Smooth muscle cell (in vitro differentiated cells): ENCODE measurements around the gene ZNF133. TPM values are rescaled to one million over a fixed set of nuclear protein-coding genes. Genes with fewer than 3 reads are reported as not detected.

Experiments
- DNase-seq: peaks from one replicate; lab custom pipeline; 2025; ENCODE audit not compliant: unreplicated experiment; lab: John Stamatoyannopoulos, UW
- H2AFZ ChIP-seq: fragments of 200-600 bp; sonication (generic); 2 replicates; pipeline ENCODE4 v1.6.0; 2016; ENCODE audit warnings: antibody characterized with exemption, low read depth, mild to moderate bottlenecking
- H3F3A ChIP-seq: fragments of 200-600 bp; sonication (generic); 2 replicates; pipeline ENCODE4 v1.6.0; 2017; ENCODE audit warnings: antibody characterized with exemption, low read depth
- H3K27ac ChIP-seq: fragments of 200-600 bp; sonication (generic); 2 replicates; pipeline ENCODE4 v1.5.1; 2016; ENCODE audit warnings: low read depth, mild to moderate bottlenecking
- H3K27me3 ChIP-seq: fragments of 200-600 bp; sonication (generic); 2 replicates; pipeline ENCODE4 v1.6.1; 2016; ENCODE audit warnings: low read depth, mild to moderate bottlenecking
- H3K36me3 ChIP-seq: fragments of 200-600 bp; sonication (generic); 2 replicates; pipeline ENCODE4 v1.5.1; 2016; ENCODE audit warnings: low read depth
- H3K4me1 ChIP-seq: fragments of 200-600 bp; sonication (generic); 2 replicates; pipeline ENCODE4 v1.5.1; 2016; ENCODE audit warnings: low read depth
- H3K4me2 ChIP-seq: fragments of 200-600 bp; sonication (generic); 2 replicates; pipeline ENCODE4 v1.6.0; 2016; ENCODE audit warnings: mild to moderate bottlenecking
- H3K4me3 ChIP-seq: fragments of 200-600 bp; sonication (generic); 2 replicates; pipeline ENCODE4 v1.5.1; 2016; ENCODE audit warnings: mild to moderate bottlenecking
- H3K79me2 ChIP-seq: fragments of 200-600 bp; sonication (generic); 2 replicates; pipeline ENCODE4 v1.6.0; 2016; ENCODE audit warnings: low read depth, mild to moderate bottlenecking
- H3K9ac ChIP-seq: fragments of 200-600 bp; sonication (generic); 2 replicates; pipeline ENCODE4 v1.6.0; 2016; ENCODE audit warnings: low read depth
- H3K9me3 ChIP-seq: fragments of 200-600 bp; sonication (generic); replicated peaks from 2 replicates; pipeline ENCODE4 v1.5.1; 2016; ENCODE audit warnings: low read depth
- H4K20me1 ChIP-seq: fragments of 200-600 bp; sonication (generic); 2 replicates; pipeline ENCODE4 v1.6.0; 2016; ENCODE audit warnings: low read depth
- CTCF ChIP-seq: fragments of 200-600 bp; sonication (generic); IDR thresholded peaks from 2 replicates; pipeline ENCODE4 v1.5.1; 2017; ENCODE audit warnings: borderline replicate concordance, mild to moderate bottlenecking, antibody characterized with exemption; ENCODE audit not compliant: insufficient read depth, poor library complexity, severe bottlenecking
- whole genome bisulfite sequencing: methylation state at CpG from one replicate; pipeline ENCODE4 v1.1.7; 2016; ENCODE audit warnings: low lambda C conversion rate; 5-methylcytosine and 5-hydroxymethylcytosine counted together
- polyA plus RNA-seq: library from polyadenylated mRNA; unstranded; fragments of >200 nt; fragmentation: Nextera tagmentation; extraction: Ambion mirVana; gene quantifications from 2 replicates; pipeline ENCODE4 v1.2.1, GENCODE V29; 2016
- total RNA-seq: library from RNA; depleted of rRNA; stranded (reverse); fragments of >200 nt; gene quantifications from 2 replicates; pipeline ENCODE4 v1.2.3, GENCODE V29; 2014

ZNF133 gene
- total and polyA plus RNA-seq, 2 experiments from 2014 or later = 12.5 to 22.4 TPM

DNA sequence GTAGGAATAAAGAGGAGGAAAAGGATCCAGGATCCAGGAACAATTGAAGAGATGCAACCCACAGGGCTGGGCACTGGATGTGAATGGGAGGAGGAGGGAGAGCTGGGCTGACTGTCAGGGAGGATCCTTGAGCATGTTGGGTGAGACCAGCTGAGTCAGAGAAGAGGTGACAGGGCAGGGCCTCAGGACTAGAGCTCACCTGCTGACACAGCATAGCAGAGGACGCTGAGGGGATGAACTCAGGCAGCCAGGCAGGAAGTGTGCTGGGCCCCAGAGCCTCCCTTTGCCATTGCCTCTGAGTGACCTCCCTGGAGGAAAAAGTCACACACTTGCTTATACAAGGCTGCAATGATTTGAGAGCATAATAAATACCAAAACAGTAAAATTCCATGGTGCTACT, 72.3 kb downstream of the ZNF133 start:
- H3K4me1 ChIP-seq = no peaks in the 10 kb centered on the region
- no peaks in the 10 kb centered on the region for H3K27me3 ChIP-seq
- no peak overlapping the region for H3K27ac ChIP-seq
- no peaks in the 10 kb centered on the region for H3F3A ChIP-seq
- H3K4me2 ChIP-seq = no peak overlapping the region
- H3K4me3 ChIP-seq = no peak overlapping the region
- H2AFZ ChIP-seq = no peak overlapping the region
- 43% methylated on average over 1 of the region's 1 CpG for WGBS
- H3K9ac ChIP-seq = no peak overlapping the region
- H3K9me3 ChIP-seq = no peaks in the 10 kb centered on the region
- H3K36me3 ChIP-seq = no peaks in the 10 kb centered on the region
- no peak for TF ChIP-seq CTCF
- DNase-seq = no peak
- no peaks in the 10 kb centered on the region for H3K79me2 ChIP-seq
- no peaks in the 10 kb centered on the region for H4K20me1 ChIP-seq

DNA sequence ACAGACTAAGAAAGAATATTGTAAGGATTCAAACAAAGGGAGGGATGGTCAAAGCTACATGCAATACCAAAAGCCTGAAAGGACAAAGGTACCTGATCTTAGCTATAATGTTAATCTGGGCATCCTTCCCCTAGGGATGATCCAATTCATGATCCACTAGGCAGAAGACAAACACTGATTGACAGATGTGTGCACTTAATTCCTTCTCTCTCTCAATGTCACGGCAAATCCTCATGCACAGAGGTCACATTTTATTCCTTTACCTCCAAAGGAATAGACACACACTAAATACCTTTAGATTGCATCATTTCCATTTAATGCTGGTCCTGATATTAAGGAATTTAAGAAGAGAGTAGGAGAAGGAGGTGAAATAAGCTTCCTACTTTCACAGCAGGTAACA, 73.4 kb downstream of the ZNF133 start:
- no peak overlapping the region for H3K27ac ChIP-seq
- H3K9me3 ChIP-seq = no peaks in the 10 kb centered on the region
- 91% methylated on average over 1 of the region's 1 CpG for WGBS

DNA sequence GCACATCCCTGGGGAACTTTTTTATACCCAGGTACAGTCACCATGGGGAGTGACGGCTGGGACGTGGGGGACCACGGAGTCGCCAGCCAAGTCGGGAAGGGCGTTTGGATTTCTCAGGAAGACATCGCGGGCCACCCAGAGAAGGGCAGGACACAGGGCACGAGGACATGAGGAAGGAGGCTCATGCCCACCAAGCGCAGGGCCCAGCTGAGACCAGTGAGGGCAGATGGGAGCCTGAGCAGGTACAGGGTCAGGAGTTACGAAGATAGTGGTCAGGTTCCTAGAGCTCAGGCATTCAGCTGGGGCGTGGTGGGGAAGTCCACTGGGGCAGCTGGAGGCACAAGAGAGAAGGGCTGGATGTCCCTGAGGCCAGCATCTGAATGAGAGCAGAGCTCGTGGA, 74.6 kb downstream of the ZNF133 start:
- DNase-seq = no peak
- Histone ChIP-seq H3F3A (no peaks in the 10 kb centered on the region), H3K36me3 (no peaks in the 10 kb centered on the region), H3K79me2 (no peaks in the 10 kb centered on the region), H4K20me1 (no peaks in the 10 kb centered on the region), H3K4me2 (no peak overlapping the region), H3K4me3 (no peak overlapping the region), H3K27me3 (no peaks in the 10 kb centered on the region), H3K9me3 (no peaks in the 10 kb centered on the region), H3K9ac (no peak overlapping the region), H3K27ac (no peak overlapping the region), H3K4me1 (no peaks in the 10 kb centered on the region), H2AFZ (no peak overlapping the region)
- 95% methylated on average over 13 of the region's 13 CpGs for WGBS
- TF ChIP-seq CTCF = no peak

More for the DNA sequence above, 73.4 kb downstream of the ZNF133 start:
- H3K4me3 ChIP-seq = no peak overlapping the region
- no peak overlapping the region for H2AFZ ChIP-seq
- no peaks in the 10 kb centered on the region for H3K4me1 ChIP-seq
- H3K9ac ChIP-seq = no peak overlapping the region
- no peaks in the 10 kb centered on the region for H3F3A ChIP-seq
- no peak for TF ChIP-seq CTCF
- no peaks in the 10 kb centered on the region for H4K20me1 ChIP-seq
- no peaks in the 10 kb centered on the region for H3K27me3 ChIP-seq
- no peaks in the 10 kb centered on the region for H3K36me3 ChIP-seq
- no peak for DNase-seq
- H3K4me2 ChIP-seq = no peak overlapping the region
- H3K79me2 ChIP-seq = no peaks in the 10 kb centered on the region

DNA sequence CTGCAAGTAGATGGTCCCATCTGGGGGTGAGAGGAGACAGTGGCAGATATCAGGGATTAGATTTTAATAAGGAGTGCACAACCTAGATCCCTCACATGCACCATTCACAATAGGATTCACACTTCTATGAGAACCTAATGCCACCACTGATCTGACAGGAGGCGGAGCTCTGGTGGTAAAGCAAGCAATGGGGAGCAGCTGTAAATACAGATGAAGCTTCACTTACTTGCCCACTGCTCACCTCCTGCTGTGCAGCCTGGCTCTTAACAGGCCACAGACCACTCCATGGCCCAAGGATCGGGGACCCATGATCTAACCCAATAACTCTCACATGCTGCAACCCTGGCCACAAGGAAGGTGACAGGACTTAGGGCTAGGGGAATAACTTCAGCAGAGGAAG, 75.4 kb downstream of the ZNF133 start:
- Histone ChIP-seq H3K4me3 (no peak overlapping the region), H3K27ac (no peak overlapping the region), H3K4me1 (no peaks in the 10 kb centered on the region), H3K36me3 (no peaks in the 10 kb centered on the region), H2AFZ (no peak overlapping the region), H3F3A (no peaks in the 10 kb centered on the region), H4K20me1 (no peaks in the 10 kb centered on the region), H3K79me2 (no peaks in the 10 kb centered on the region), H3K9me3 (no peaks in the 10 kb centered on the region), H3K9ac (no peak overlapping the region), H3K27me3 (no peaks in the 10 kb centered on the region), H3K4me2 (no peak overlapping the region)
- no peak for TF ChIP-seq CTCF
- WGBS = 90% methylated on average over 2 of the region's 2 CpGs
- DNase-seq = no peak
